NT2/D1 (cell line): ENCODE data around the gene SORBS2.

Experiments used
- DNase-seq: peaks from one replicate; pipeline ENCODE4 v3.0.0-alpha.2; 2011; ENCODE audit warnings: low read depth, low spot score
- H3K27me3 ChIP-seq: 2 replicates; pipeline ENCODE4 v1.6.0; 2011; ENCODE audit warnings: mild to moderate bottlenecking; ENCODE audit not compliant: insufficient read length, insufficient read depth
- H3K36me3 ChIP-seq: 2 replicates; pipeline ENCODE4 v1.6.1; 2011; ENCODE audit warnings: mild to moderate bottlenecking, low read length, mixed read lengths; ENCODE audit not compliant: insufficient read depth, insufficient read length
- H3K4me1 ChIP-seq: 2 replicates; pipeline ENCODE4 v1.5.1; 2011; ENCODE audit not compliant: insufficient read depth, insufficient read length
- H3K4me3 ChIP-seq: 2 replicates; pipeline ENCODE4 v1.5.1; 2011; ENCODE audit warnings: low read depth; ENCODE audit not compliant: insufficient read length
- H3K9ac ChIP-seq: 2 replicates; pipeline ENCODE4 v1.6.0; 2011; ENCODE audit warnings: low read depth; ENCODE audit not compliant: insufficient read length
- H3K9me3 ChIP-seq: 2 replicates; pipeline ENCODE4 v1.5.1; 2011; ENCODE audit warnings: mild to moderate bottlenecking, low read length; ENCODE audit not compliant: insufficient read depth
- SUZ12 ChIP-seq: IDR thresholded peaks from 2 replicates; pipeline ENCODE4 v1.6.1; 2011; ENCODE audit not compliant: insufficient read length, insufficient read depth; ENCODE audit errors: extremely low read depth
- YY1 ChIP-seq: IDR thresholded peaks from 2 replicates; pipeline ENCODE4 v1.6.1; 2011; ENCODE audit not compliant: insufficient read length, insufficient read depth
- ZNF274 ChIP-seq: IDR thresholded peaks from 2 replicates; pipeline ENCODE4 v1.6.1; 2011; ENCODE audit warnings: mild to moderate bottlenecking, low read depth, low read length

Gene SORBS2

GRCh38 chr4:185734214-185734613 lies 77.8 kb downstream of the SORBS2 start:
- Histone ChIP-seq H3K36me3 (peaks cover 3% of the 10 kb centered on the region), H3K9ac (no peak overlapping the region)
- DNase-seq, result no peak

GRCh38 chr4:185730849-185731608 lies 81.0 kb downstream of the SORBS2 start:
- DNase-seq, result no peak
- H3K9ac ChIP-seq, result no peak overlapping the region
- H3K9me3 ChIP-seq, result no peaks in the 10 kb centered on the region
- no peak for TF ChIP-seq ZNF274
- no peak for TF ChIP-seq SUZ12
- no peak for TF ChIP-seq YY1
- peaks cover 3% of the 10 kb centered on the region for H3K36me3 ChIP-seq
- H3K4me3 ChIP-seq, result no peak overlapping the region
- H3K27me3 ChIP-seq, result no peaks in the 10 kb centered on the region
- H3K4me1 ChIP-seq, result peaks cover 3% of the 10 kb centered on the region

More at GRCh38 chr4:185734214-185734613, 77.8 kb downstream of the SORBS2 start:
- no peak overlapping the region for H3K4me3 ChIP-seq
- no peaks in the 10 kb centered on the region for H3K27me3 ChIP-seq
- H3K9me3 ChIP-seq, result no peaks in the 10 kb centered on the region
- peaks cover 6% of the 10 kb centered on the region for H3K4me1 ChIP-seq
- no peak for TF ChIP-seq SUZ12
- no peak for TF ChIP-seq YY1
- no peak for TF ChIP-seq ZNF274

GRCh38 chr4:185730387-185730786 lies 81.6 kb downstream of the SORBS2 start:
- Histone ChIP-seq H3K4me1 (peaks cover 3% of the 10 kb centered on the region), H3K9me3 (no peaks in the 10 kb centered on the region), H3K36me3 (peaks cover 3% of the 10 kb centered on the region), H3K4me3 (no peak overlapping the region), H3K9ac (no peak overlapping the region), H3K27me3 (no peaks in the 10 kb centered on the region)
- TF ChIP-seq ZNF274, result no peak
- TF ChIP-seq YY1, result no peak
- DNase-seq, result no peak

GRCh38 chr4:185729391-185729804 lies 82.6 kb downstream of the SORBS2 start:
- no peak for TF ChIP-seq YY1
- TF ChIP-seq ZNF274, result no peak
- TF ChIP-seq SUZ12, result no peak

GRCh38 chr4:185728893-185729292 lies 83.1 kb downstream of the SORBS2 start:
- Histone ChIP-seq H3K27me3 (no peaks in the 10 kb centered on the region), H3K4me1 (peaks cover 3% of the 10 kb centered on the region), H3K4me3 (no peak overlapping the region), H3K9me3 (no peaks in the 10 kb centered on the region), H3K9ac (no peak overlapping the region), H3K36me3 (peaks cover 3% of the 10 kb centered on the region)
- DNase-seq, result no peak
- TF ChIP-seq ZNF274, result no peak
- TF ChIP-seq YY1, result no peak
- TF ChIP-seq SUZ12, result no peak

More at GRCh38 chr4:185729391-185729804, 82.6 kb downstream of the SORBS2 start:
- Histone ChIP-seq H3K4me1 (peaks cover 3% of the 10 kb centered on the region), H3K36me3 (peaks cover 3% of the 10 kb centered on the region), H3K4me3 (no peak overlapping the region), H3K9ac (no peak overlapping the region), H3K9me3 (no peaks in the 10 kb centered on the region), H3K27me3 (no peaks in the 10 kb centered on the region)
- no peak for DNase-seq

- TF ChIP-seq ZNF274, result no peak
- TF ChIP-seq YY1, result no peak
- TF ChIP-seq SUZ12, result no peak
- no peak for DNase-seq
- Histone ChIP-seq H3K27me3 (no peaks in the 10 kb centered on the region), H3K4me3 (no peak overlapping the region), H3K9ac (no peak overlapping the region), H3K36me3 (no peaks in the 10 kb centered on the region), H3K4me1 (peaks cover 3% of the 10 kb centered on the region), H3K9me3 (no peaks in the 10 kb centered on the region)
Observed at GRCh38 chr4:185726931-185727330, 85.1 kb downstream of the SORBS2 start.

- Histone ChIP-seq H3K4me3 (no peak overlapping the region), H3K9me3 (no peaks in the 10 kb centered on the region), H3K4me1 (no peaks in the 10 kb centered on the region), H3K27me3 (no peaks in the 10 kb centered on the region), H3K9ac (no peak overlapping the region), H3K36me3 (no peaks in the 10 kb centered on the region)
- TF ChIP-seq ZNF274, result no peak
- TF ChIP-seq YY1, result no peak
- TF ChIP-seq SUZ12, result no peak
- no peak for DNase-seq
Observed at GRCh38 chr4:185723631-185724260, 88.2 kb downstream of the SORBS2 start.
